NCI-H2196 (cell line): ENCODE measurements around the gene IL21R.
"Not testable (repeated sequence)": the region's sequence is repeated elsewhere in the genome, so short reads cannot be mapped to it uniquely, and the experiment has no call there.

Experiments used
- DNase-seq: peaks from one replicate; lab custom pipeline; 2025; ENCODE audit not compliant: unreplicated experiment; lab: John Stamatoyannopoulos, UW

IL21R gene

DNA sequence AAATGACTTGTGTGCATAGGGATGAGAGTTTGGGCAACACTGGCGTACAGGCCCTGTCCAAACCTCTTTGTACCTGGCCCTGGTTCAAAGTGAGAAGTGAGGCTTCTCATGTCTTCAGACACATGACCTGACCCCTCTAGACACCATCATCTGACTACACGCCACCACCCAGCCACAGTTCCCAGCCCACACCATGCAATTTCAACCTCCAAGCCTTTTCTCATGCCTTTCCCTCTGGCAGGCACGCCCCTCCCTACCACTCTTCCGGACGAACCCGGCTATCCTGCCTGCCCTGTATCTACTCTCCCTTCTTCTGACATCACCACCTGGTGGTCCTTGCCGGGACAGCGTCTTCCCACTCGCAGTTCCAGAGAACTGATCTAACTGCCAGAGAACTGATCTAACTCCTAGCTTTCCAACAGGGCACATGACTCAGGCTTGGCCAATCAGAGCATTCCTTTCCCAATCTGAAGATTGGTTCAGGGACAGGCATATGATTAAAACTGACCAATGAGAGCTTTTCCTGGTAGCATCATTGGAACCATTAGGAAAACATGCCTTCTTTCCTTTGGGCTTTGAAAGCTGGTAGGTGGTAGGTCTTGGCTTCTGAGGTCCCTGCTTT, 27.1 kb upstream of the IL21R start:
- peak; percentile 38 for DNase-seq

DNA sequence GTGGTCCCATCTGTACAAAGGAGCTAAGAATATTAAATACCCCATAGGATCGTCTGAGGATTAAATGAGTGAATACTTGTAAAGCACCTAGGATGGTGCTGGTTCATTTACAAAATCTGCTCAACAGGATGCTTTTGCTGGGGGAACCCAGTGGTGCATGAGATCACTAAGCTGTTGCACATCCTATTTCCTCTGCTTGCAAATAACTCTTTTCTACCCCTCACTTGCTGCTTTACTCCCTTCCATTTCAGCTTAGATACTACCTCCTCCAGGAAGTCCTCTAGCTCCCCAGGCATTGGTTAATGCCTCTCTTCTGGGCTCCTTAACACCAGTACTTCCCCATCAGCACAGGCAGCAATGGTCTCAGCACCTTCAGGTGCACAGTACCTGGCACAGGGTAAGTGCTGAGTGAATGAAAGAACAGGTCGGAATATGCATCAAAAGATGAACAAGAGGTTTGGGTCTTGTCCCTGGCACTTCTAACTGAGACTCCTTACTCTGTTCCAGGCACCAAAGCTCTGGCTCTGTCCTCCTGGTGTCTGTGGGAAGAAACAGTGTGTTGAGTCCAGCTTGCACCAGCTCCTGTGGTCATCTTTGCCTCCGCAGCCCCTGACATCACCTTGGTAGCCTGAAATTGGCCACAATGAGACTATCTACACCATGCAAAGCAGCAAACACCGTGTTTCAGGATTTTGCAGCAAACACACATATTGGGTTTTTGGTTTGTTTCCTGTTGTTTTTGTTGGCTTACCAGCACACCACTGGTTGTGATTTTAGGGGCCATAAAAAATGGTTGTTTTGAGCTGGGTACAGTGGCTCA, 24.1 kb upstream of the IL21R start:
- no peak for DNase-seq

DNA sequence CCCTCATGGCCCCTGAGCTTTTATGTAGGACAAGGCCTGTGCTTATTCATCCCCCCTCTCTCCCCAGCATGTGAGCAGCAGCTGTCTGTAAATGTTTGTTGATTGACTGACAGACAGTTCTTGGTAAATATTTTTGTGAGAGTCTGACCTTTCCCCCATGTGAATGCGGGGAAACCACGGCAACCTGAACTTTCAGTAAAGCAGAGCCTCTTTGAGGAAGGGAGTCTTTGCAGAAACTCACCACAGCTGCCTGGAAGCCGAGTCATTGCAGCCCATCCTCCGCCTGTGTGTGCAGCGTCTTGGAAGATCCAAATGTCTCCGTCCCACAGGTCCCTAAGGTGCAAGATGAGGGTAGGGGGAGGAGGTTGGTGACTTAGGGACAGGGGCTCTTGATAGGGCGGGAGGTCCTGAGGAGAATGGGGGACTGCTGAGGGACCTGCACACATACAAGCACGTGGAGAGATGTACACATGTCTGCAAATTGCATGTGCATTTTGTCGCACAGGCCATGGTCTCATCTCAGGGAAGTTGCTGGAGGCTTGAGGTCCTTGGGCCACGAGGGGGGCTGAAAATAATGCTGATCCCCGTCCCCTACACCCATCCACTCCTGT, 23.0 kb upstream of the IL21R start:
- DNase-seq, result no peak

DNA sequence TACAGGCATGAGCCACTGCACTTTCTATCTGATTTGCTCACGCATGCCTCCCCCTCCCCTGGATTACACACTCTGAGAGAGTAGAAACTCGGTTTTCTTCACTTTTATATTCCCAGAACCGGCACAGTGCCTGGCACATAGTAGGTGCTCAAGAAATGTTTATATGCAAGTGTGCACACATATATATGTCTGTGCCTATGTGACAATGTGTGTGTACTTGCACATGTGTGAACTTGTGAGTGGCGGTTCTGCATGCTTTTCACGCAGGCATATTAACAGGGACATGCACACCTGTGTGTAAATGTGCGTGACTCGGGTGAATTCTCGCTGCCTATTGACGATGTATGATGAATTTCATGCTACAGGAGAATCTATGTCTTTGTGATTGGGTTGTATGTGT, 22.1 kb upstream of the IL21R start:
- no peak for DNase-seq

DNA sequence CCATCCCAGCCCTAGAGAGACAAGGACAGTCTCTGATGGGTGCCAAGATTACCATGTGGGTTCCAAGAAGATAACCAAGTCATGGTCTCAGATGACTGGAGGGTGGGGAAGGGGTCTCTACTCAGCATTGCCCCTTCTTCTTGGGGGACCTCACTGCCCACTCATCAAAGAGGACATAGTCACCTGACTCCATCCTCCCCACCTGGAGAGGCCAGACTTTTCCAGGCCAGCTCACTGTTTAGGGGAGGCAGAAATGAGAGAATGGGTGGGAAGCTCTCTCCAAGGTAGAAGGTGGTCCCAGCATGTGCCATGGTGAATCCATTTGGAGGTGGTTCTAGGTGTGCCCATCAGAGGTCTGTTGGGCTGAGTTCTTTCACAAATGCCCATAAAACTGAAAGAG, 20.7 kb upstream of the IL21R start:
- DNase-seq, result no peak

DNA sequence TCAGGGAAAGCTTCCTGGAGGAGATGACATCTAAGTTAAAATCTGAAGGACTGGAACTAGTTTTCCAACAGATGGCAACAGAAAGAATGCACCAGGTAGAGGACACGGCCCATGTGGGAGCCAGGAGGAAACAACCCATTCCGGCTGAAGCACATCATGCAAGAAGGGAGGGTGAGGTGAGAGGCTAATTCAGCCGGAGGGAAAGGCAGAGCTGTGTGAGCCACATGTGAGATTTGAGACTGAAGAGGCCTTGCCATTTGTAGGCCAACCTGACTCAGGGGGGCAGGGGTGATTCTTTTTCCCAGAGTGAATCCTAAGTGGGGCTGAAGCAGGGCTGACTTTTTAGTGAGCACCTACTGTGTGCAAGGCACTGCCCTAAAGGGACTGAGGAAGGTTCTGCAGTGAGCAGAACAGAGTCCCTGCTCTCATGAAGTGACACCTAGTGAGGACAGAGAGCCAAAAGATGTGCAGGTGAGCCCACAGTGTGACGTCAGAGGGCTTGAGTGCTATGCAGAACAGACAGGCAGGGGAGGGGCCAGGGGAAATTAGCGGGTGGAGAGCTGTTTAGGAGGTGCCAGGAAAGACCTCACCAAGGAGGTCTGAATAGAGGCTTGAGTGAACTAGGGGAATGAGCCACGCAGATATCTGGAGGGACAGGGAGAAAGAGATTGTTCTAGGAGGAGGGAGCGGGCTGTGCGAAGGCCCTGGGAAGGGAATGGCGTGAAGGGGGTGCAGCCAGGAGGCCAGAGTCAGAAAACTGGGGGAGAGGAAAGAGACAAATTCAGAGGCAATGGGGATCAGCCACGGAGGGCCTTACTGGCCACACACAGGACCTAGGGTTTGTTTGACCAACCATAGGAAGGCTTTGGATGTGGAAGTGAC, 19.8 kb upstream of the IL21R start:
- no peak for DNase-seq

DNA sequence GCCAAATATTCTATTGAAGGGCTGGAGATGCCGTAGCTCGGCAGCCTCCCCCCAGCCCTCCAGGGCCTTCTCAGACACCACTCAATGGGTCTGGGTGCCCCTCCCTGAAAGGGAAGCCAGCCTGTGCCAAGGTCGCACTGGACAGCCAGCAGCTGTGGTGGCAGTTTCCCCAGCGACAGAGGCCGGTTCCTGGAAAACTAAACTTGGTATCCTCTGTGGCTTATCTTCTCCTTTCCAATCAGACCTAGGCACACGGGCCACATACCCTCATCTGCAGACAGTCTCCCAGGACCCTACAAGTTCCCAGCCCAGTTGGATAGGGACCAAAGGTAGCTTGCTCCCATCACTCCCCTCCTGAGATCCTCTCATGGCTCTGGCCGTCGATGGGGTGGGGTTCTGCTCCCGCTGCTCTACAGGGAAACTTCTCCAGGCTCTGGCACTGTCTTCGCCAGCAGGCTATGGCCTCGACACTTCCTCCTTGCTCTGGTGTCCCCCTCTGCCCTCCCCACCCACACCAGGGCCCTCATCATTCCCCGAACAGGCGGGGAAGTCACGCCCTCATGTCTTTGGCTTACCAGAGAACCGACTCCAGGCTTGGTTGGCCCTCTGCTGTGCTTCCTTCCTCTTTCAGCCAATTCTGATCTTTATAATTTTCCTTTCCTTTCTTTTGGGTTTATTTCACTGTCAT, 18.3 kb upstream of the IL21R start:
- no peak for DNase-seq

DNA sequence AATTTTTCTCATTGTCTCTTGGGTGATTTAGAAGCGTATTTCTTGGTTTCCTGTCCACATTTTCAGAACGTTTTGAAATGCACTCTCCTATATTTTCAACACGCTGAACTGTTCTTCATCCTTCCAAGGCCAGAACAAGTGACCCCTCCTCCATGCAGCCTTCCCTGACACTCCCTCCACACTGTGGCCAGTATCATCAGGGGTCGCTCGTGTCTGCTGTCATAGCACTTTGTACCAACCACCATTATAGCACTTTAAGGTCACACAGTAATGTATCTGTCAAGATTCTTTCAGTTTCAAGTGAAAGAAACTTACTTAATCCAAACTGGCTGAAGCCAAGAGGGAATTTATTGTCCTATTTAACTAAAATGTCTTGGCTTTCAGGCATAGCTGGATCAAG, 17.5 kb upstream of the IL21R start:
- DNase-seq, result no peak

DNA sequence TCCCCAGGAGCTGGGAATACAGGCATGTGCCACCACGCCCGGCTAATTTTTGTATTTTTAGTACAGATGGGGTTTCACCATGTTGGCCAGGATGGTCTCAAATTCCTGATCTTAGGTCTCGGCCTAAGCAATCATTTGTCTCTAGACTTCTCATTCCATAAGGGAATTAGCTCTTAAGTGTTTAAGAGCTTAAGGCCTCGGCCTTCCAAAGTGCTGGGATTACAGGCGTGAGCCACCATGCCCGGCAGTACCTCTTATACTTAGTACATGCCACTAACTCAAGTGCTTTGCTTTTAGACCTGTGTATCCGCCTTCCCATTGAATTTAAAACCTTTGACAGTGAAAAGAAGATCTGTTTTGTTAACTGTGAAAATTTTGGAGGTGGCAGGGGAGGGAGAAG, 16.6 kb upstream of the IL21R start:
- no peak for DNase-seq

DNA sequence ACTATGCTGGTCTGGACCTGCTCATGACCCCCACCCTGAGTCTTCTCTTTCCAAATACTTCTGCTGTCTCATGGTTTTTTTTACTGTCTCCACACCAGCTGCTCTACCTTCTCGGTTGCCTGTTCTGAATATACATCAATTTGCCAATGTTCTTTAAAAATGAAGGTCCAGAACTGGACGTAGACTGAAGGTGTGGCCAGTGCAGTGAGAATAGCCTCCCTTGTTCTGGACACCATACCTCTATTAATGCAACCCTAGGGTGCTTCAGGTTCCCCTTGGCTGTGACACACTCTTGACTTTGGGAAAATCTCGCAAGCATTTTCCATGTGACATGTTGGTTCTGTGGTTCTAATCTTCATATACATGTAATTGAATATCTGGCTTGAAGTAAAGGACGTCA, 15.3 kb upstream of the IL21R start:
- DNase-seq, result no peak

DNA sequence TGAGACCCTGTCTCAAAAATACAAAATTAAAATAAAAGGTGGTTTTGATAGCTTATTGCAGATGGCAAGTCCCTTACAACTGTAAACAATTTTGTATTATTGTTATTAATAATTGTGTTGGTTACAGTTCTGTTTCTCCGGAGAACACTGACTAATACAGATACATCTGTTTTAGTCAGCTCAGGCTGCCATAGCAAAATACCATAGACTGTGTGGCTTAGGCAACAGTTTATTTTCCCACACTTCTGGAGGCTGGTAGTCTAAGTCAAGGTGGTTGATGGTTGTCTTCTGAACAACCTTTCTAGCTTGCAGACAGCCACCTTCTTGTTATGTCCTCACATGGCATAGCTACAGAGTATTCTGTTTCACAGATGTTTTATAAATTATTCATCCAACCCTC, 14.2 kb upstream of the IL21R start:
- DNase-seq, result no peak

DNA sequence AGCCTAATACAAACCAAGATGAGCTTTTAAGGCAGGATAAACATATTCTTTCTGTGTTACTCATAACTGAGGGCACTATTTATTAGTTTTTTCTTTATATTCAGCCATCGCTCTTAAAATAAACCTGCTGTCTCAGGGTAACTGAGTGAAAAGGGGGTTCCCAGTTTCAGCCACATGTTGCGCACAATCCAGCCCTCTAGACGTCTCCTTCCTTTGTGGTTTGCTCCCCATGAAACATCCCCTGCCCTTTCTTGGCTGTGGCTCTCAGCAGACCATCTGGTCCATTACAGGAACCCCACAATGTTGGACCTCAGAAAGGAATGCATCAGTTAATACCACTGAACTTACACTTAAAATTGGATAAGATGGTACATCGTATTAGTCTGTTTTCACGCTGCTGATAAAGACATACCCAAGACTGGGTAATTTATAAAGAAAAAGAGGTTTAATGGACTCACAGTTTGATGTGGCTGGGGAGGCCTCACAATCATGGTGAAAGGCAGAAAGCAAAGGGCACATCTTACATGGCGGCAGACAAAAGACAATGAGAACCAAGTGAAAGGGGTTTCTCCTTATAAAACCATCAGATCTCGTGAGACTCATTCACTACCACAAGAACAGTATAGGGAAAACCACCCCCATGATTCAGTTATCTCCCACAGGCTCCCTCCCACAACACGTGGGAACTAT, 12.6 kb upstream of the IL21R start:
- DNase-seq, result no peak

DNA sequence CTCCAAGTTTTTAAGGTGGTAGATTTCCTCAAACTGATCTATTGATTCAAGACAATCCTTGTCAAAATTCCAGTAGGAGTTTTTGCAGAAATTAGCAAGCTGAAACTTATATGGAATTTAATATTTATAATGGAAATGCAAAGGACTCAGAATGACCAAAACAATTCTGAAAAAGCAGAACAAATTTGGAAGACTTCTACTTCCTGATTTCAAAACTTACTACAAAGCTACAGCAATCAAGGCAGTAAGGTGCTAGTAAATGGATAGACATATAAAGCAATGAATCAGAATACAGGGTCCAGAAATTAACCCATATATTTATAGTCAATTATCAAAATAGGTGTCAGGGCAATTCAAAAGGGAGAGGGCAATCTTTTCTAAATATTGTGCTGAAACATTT, 11.8 kb upstream of the IL21R start:
- no peak for DNase-seq

DNA sequence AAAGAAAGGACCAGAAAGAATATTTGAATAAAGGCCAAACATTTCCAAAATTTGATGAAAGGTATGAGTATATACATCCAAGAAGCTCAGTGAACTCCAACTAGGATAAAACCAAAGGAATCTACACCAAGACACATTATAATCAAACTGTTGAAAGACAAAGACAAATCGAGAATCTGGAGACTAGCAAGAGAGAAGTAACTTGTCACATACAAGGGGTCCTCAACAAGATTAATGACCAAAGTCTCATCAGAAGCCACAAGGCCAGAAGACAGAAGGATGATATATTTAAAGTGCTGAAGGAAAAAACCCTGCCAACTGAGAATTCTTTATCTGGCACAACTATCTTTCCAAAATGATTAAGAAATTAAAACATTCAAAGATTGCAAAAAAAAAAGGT, 9.3 kb upstream of the IL21R start:
- no peak for DNase-seq

DNA sequence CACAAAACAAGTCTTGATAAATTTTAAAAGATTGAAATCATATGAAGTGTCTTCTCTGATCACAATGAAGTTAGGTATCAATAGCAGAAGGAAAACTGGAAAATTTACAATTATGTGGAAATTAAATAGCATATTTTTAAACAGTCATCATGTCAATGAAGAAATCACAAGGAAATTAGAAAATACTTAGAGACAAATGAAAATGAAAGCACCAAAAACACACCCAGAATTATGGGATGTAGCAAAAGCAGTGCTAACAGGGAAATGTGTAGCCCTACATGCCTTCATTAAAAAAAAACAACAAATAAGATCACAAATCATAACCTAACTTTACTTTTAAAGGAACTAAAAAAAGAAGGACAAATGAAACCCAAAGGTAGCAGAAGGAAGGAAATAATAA, 7.5 kb upstream of the IL21R start:
- no peak for DNase-seq

DNA sequence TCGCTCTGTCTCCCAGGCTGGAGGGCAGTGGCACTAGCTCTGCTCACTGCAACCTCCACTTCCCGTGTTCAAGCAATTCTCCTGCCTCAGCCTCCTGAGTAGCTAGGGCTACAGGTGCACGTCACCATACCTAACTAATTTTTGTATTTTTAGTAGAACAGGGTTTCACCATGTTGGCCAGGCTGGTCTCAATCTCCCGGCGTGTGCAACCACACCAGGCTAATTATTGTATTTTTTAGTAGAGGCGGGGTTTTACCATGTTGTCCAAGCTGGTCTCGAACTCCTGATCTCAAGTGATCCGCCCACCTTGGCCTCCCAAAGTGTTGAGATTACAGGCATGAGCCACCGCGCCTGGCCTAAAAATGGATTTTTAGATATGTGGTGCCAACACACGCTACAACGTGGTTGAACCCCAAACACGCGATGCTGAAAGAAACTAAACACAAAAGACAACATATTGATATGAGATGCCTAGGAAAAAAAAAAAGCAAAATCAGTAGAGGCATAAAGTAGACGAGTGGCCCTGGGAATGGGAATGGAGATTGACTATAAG, 3.6 kb upstream of the IL21R start:
- DNase-seq, result not testable (repeated sequence)

DNA sequence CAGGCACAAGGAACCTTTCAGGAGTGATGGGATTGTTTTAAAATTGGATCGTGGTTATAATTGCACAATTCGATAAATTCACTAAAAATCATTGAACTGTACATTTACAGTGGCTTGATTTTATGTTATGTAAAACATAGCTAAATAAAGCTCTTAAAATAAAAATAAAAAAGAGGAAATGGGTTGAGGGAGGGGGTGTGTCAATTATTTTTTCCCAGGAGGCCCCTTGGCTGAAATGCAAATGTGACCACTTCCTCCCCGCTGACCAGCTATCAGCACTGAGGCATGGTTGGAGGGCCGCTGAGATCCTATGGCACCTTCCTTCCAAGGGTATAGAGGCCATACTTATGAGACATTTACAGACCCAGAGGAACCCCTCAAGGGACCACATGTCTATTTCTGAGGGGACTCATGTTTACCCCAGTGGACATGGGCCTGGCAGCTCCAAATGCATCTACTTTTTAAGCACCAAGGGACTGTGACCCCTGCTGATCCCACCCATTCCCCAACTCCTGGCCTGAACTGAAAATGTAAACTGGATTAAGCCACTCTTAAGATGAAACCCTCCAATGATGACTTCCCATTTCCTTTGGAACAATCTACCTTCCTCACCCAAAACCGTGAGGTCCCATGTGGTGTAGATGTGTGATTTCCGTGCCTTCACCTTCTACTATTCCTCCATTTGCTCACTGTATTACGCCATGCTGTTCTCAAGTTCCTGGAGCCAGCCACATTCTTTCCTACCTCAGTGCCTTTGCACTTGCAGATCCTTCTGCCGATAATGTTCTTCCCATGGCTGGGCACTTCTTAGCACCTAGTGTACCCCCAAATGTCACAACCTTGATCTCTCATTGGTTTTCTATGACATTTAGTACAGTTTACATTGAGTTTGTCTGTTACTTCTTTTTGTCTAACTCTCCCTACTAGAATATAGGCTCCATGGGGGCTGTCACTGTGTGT, 2.8 kb upstream of the IL21R start:
- no peak for DNase-seq

DNA sequence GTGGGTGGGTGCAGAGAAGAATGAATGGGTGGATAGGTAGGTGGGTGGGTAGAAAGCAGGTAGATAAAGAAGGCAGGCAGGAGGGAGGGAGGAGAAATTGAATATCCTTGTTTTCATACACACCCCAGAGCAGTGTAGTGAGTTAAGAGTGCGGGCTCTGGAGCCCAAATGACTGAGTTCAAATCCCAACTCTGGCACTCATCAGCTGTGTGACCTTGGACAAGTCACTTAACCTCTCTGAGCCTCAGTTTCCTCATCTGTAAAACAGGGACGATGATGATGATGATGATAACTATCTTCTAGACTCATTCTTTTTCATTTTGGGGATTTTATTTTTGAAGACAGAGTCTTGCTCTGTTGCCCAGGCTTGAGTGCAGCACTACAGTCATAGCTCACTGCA, 2.0 kb upstream of the IL21R start:
- DNase-seq, result no peak
